ENCODE results near the gene RPS19.

RPS19 gene

GRCh38 chr19:41877916-41878905 lies 18.2 kb downstream of the RPS19 start:
- in situ Hi-C loops (cut with HindIII; ENCODE audit: low sequenced_read_pairs) = no loop called here

- in situ Hi-C loops (cut with HindIII; ENCODE audit: low sequenced_read_pairs) = no loop called here
These were observed 19.0 kb downstream of the RPS19 start for GRCh38 chr19:41879080-41879479.

GRCh38 chr19:41879670-41880328 lies 19.7 kb downstream of the RPS19 start:
- in situ Hi-C loops (cut with HindIII; ENCODE audit: low sequenced_read_pairs) = no loop called here

- in situ Hi-C loops (cut with HindIII; ENCODE audit: low sequenced_read_pairs) = no loop called here
These were observed 20.3 kb downstream of the RPS19 start for GRCh38 chr19:41880329-41880708.

- in situ Hi-C loops (cut with HindIII; ENCODE audit: low sequenced_read_pairs) = no loop called here
These were observed 22.8 kb downstream of the RPS19 start, which contains the start of gene ARHGEF1 for GRCh38 chr19:41882568-41883462. TSS of gene ARHGEF1 (plus strand) at chr19:41883184. CDS start at chr19:41888083, 4,899 bp downstream.

GRCh38 chr19:41883463-41883820 lies 23.4 kb downstream of the RPS19 start:
- in situ Hi-C loops (cut with HindIII; ENCODE audit: low sequenced_read_pairs) = no loop called here

GRCh38 chr19:41883821-41884733 lies 24.0 kb downstream of the RPS19 start:
- in situ Hi-C loops (cut with HindIII; ENCODE audit: low sequenced_read_pairs) = no loop called here

- in situ Hi-C loops (cut with HindIII; ENCODE audit: low sequenced_read_pairs) = no loop called here
These were observed 27.0 kb downstream of the RPS19 start for GRCh38 chr19:41886761-41887710.

GRCh38 chr19:41887711-41888382 lies 27.8 kb downstream of the RPS19 start:
- in situ Hi-C loops (cut with HindIII; ENCODE audit: low sequenced_read_pairs) = no loop called here

GRCh38 chr19:41888926-41889325 lies 28.9 kb downstream of the RPS19 start:
- in situ Hi-C loops (cut with HindIII; ENCODE audit: low sequenced_read_pairs) = no loop called here

GRCh38 chr19:41889896-41890295 lies 29.8 kb downstream of the RPS19 start:
- in situ Hi-C loops (cut with HindIII; ENCODE audit: low sequenced_read_pairs) = loop anchor here (10.0 kb wide), 1 partner anchor 65 kb away; the partner anchor contains the start of gene RABAC1

GRCh38 chr19:41890936-41891335 lies 30.9 kb downstream of the RPS19 start:
- in situ Hi-C loops (cut with HindIII; ENCODE audit: low sequenced_read_pairs) = loop anchor here (10.0 kb wide), 1 partner anchor 64 kb away; the partner anchor contains the start of gene RABAC1

GRCh38 chr19:41892173-41892902 lies 32.3 kb downstream of the RPS19 start:
- in situ Hi-C loops (cut with HindIII; ENCODE audit: low sequenced_read_pairs) = loop anchor here (10.0 kb wide), 1 partner anchor 62 kb away; the partner anchor contains the start of gene RABAC1

- in situ Hi-C loops (cut with HindIII; ENCODE audit: low sequenced_read_pairs) = loop anchor here (10.0 kb wide), 1 partner anchor 61 kb away; the partner anchor contains the start of gene RABAC1
These were observed 33.8 kb downstream of the RPS19 start for GRCh38 chr19:41893899-41894298.

- in situ Hi-C loops (cut with HindIII; ENCODE audit: low sequenced_read_pairs) = loop anchor here (10.0 kb wide), 1 partner anchor 60 kb away; the partner anchor contains the start of gene RABAC1
These were observed 34.3 kb downstream of the RPS19 start for GRCh38 chr19:41894350-41894749.

GRCh38 chr19:41895745-41896580 lies 35.9 kb downstream of the RPS19 start:
- in situ Hi-C loops (cut with HindIII; ENCODE audit: low sequenced_read_pairs) = loop anchor here (10.0 kb wide), 1 partner anchor 59 kb away; the partner anchor contains the start of gene RABAC1

All from endothelial cell of hepatic sinusoid (primary cell).